ENCODE results near the gene PRKG1. TPM values are rescaled to one million over a fixed set of nuclear protein-coding genes. Genes with fewer than 3 reads are reported as not detected.

Gene PRKG1
- total RNA-seq, 1 donor from 2014 or later = 17.9 TPM

DNA sequence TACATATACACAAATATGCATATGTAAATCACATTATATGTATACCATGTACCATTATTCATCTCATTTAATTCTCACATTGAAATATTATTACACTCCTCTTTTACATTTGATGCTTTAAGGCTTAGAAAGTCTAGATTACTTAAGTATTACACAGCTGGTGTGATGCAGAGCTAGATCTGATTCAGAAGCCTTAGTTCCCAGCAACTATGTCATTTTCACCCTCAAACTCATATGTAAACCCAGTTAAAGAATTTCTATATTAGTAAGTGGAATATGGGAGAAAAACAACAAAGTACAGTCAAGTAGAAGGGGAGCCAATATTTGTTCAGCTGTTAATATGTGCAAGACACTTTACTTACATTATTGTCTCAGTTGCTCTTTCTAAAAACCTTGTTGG, 699.4 kb downstream of the PRKG1 start:
- Histone ChIP-seq H3K36me3 (no peaks in the 10 kb centered on the region), H3K27ac (no peak overlapping the region), H3K4me1 (no peaks in the 10 kb centered on the region), H3K27me3 (no peaks in the 10 kb centered on the region), H3K4me3 (no peak overlapping the region), H3K9me3 (no peaks in the 10 kb centered on the region)
- intact Hi-C loops (cut with DNase I) = no loop called here
- DNase-seq (ENCODE audit: extremely low spot score in 2 of 2) = no peak
- TF ChIP-seq, protein P1, sequence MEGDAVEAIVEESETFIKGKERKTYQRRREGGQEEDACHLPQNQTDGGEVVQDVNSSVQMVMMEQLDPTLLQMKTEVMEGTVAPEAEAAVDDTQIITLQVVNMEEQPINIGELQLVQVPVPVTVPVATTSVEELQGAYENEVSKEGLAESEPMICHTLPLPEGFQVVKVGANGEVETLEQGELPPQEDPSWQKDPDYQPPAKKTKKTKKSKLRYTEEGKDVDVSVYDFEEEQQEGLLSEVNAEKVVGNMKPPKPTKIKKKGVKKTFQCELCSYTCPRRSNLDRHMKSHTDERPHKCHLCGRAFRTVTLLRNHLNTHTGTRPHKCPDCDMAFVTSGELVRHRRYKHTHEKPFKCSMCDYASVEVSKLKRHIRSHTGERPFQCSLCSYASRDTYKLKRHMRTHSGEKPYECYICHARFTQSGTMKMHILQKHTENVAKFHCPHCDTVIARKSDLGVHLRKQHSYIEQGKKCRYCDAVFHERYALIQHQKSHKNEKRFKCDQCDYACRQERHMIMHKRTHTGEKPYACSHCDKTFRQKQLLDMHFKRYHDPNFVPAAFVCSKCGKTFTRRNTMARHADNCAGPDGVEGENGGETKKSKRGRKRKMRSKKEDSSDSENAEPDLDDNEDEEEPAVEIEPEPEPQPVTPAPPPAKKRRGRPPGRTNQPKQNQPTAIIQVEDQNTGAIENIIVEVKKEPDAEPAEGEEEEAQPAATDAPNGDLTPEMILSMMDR (IDR thresholded peaks at IDR 0.05) = no peak
- TF ChIP-seq POLR2AphosphoS5 (IDR thresholded peaks at IDR 0.05; ENCODE audit: insufficient read depth in 1 of 2, low read depth in 1 of 2) (no peak), POLR2A (IDR thresholded peaks at IDR 0.05) (no peak)

DNA sequence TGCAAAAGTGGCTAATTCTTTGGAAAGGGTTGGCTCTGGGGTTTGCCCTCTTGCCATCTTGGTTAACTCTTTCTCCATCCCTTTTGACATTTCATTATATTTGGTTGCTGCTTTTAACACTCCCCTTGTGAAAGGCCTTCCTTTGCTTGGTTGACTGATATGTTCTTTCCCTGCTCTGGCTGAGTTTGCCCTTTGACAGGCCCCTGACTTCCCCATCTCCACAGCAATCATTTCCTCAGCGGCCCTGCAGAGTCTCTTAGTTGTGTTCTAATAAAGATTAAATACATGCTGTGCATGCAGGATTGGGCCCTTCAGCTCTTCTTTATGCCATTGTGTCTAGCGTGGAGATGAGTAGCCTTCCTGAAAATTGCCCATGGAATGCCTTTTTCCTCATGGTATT, 709.7 kb downstream of the PRKG1 start:
- H3K4me3 ChIP-seq = no peak overlapping the region
- intact Hi-C loops (cut with DNase I) = no loop called here
- H3K27me3 ChIP-seq = no peaks in the 10 kb centered on the region
- no peaks in the 10 kb centered on the region for H3K4me1 ChIP-seq
- no peak overlapping the region for H3K27ac ChIP-seq
- TF ChIP-seq POLR2AphosphoS5 (IDR thresholded peaks at IDR 0.05; ENCODE audit: insufficient read depth in 1 of 2, low read depth in 1 of 2) (no peak), POLR2A (IDR thresholded peaks at IDR 0.05) (no peak)
- TF ChIP-seq, protein P1 (IDR thresholded peaks at IDR 0.05) = no peak
- H3K9me3 ChIP-seq = no peaks in the 10 kb centered on the region
- DNase-seq (ENCODE audit: extremely low spot score in 2 of 2) = no peak
- no peaks in the 10 kb centered on the region for H3K36me3 ChIP-seq

DNA sequence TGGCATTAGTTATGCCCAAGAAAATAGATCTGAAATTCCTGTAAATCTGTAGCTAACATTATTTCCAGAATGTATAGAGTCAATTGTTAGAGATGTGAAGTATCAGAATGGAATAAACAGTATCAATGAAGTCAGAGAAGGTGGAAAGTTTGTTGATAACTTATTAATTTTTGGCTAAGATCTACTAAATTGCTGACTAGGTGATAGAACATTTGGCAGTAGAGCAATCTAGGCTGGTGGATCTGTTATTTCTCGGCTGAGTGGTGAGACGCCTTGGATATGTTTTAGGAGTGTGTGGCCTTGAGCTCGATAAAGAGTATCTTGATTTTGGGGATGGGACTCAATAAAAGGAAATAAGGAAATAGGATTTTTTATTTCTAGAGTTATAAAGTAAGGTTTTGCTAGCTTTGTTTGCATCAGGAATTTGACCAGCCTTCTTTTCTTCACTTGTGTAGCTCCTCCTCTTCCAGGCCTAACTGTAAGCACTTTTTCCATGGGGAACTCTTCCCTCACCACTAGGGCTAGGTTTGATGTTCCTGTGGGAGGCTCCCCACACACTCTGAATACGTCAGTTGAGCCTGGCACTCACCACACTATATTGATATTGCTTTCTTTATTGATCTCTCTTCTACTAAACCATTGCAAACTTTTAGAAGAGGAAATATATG, 711.9 kb downstream of the PRKG1 start:
- Histone ChIP-seq H3K36me3 (no peaks in the 10 kb centered on the region), H3K4me3 (no peak overlapping the region), H3K9me3 (no peaks in the 10 kb centered on the region), H3K4me1 (no peaks in the 10 kb centered on the region), H3K27ac (no peak overlapping the region), H3K27me3 (no peaks in the 10 kb centered on the region)
- DNase-seq (ENCODE audit: extremely low spot score in 2 of 2) = no peak
- intact Hi-C loops (cut with DNase I) = no loop called here
- TF ChIP-seq, protein P1 (IDR thresholded peaks at IDR 0.05) = no peak
- TF ChIP-seq POLR2AphosphoS5 (IDR thresholded peaks at IDR 0.05; ENCODE audit: insufficient read depth in 1 of 2, low read depth in 1 of 2) = no peak

DNA sequence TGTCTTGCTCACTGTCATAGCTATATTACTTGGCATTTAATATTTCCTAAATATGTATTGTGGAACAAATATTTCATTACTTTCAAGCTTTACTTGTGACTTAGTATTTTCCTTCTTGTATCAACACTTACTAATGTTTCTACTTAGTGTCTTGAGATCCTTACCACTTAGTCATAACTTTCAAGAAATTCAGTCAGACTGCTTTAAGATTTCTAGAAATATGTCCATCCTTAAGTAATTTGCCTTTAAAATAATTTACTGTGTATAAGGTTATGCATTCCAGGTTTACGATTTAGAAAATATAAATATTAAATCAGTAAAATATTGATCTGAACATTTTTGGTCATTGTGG, 712.4 kb downstream of the PRKG1 start:
- Histone ChIP-seq H3K4me1 (no peaks in the 10 kb centered on the region), H3K27ac (no peak overlapping the region), H3K4me3 (no peak overlapping the region), H3K27me3 (no peaks in the 10 kb centered on the region), H3K36me3 (no peaks in the 10 kb centered on the region), H3K9me3 (no peaks in the 10 kb centered on the region)
- TF ChIP-seq, protein P1 (IDR thresholded peaks at IDR 0.05) = no peak
- TF ChIP-seq POLR2A (IDR thresholded peaks at IDR 0.05) = no peak
- no peak for TF ChIP-seq POLR2AphosphoS5 (IDR thresholded peaks at IDR 0.05; ENCODE audit: insufficient read depth in 1 of 2, low read depth in 1 of 2)
- DNase-seq (ENCODE audit: extremely low spot score in 2 of 2) = no peak
- intact Hi-C loops (cut with DNase I) = no loop called here

DNA sequence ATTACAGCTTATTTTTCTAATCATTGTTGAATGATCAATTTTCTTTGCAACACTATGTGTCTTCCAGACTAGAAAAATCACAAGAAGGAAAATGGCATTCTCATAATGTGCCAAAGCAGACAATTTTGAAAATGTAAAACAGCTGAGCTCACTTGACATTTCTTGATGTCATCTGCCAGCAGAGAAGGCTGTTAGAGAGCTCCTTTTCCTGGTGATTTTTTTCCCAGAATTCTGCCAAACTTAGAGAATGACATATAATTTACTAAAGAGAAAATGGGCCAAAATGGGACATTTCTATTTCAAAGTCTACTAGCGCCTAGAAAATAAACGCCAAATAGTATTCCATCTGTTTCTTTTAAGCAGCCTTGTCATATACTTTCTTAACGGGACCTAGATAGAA, 714.0 kb downstream of the PRKG1 start:
- Histone ChIP-seq H3K27me3 (no peaks in the 10 kb centered on the region), H3K27ac (no peak overlapping the region), H3K9me3 (no peaks in the 10 kb centered on the region), H3K4me3 (no peak overlapping the region), H3K4me1 (no peaks in the 10 kb centered on the region), H3K36me3 (no peaks in the 10 kb centered on the region)
- intact Hi-C loops (cut with DNase I) = no loop called here
- TF ChIP-seq, protein P1 (IDR thresholded peaks at IDR 0.05) = no peak
- TF ChIP-seq POLR2A (IDR thresholded peaks at IDR 0.05) (no peak), POLR2AphosphoS5 (IDR thresholded peaks at IDR 0.05; ENCODE audit: insufficient read depth in 1 of 2, low read depth in 1 of 2) (no peak)
- no peak for DNase-seq (ENCODE audit: extremely low spot score in 2 of 2)
